Stomach (tissue), 9 donors: Measurements from ENCODE around the gene KLLN. TPM values are rescaled to one million over a fixed set of nuclear protein-coding genes. Genes with fewer than 3 reads are reported as not detected.
"Not testable (repeated sequence)": the region's sequence is repeated elsewhere in the genome, so short reads cannot be mapped to it uniquely, and the experiment has no call there.

ENCODE experiments used
- DNase-seq, 2 donors: peaks; one replicate each; pipeline versions ENCODE4 v3.0.0 to v3.0.0-alpha.2; 2013 to 2019
- H3K27ac ChIP-seq, 5 donors: fragments of 200-600 bp in 4 of 5; sonication (generic) in 4 of 5; one replicate each; pipeline ENCODE4 v1.5.1; 2013 to 2019; ENCODE audit warnings: mild to moderate bottlenecking in 1 of 5, moderate library complexity in 1 of 5
- H3K27me3 ChIP-seq, 3 donors: fragments of 200-600 bp; sonication (generic); one replicate each; pipeline ENCODE4 v1.5.1; 2017 to 2019; ENCODE audit warnings: mixed run types in 1 of 3
- H3K36me3 ChIP-seq, 4 donors: fragments of 200-600 bp; sonication (generic); 1 replicate in 3 of 4; 2 replicates in 1 of 4; pipeline ENCODE4 v1.5.1; 2016 to 2019
- H3K4me1 ChIP-seq, 4 donors: fragments of 200-600 bp; sonication (generic); one replicate each; pipeline ENCODE4 v1.5.1; 2016 to 2019
- H3K4me3 ChIP-seq, 4 donors: fragments of 200-600 bp; sonication (generic) in 3 of 4; one replicate each; pipeline ENCODE4 v1.5.1; 2016 to 2019; ENCODE audit warnings: mild to moderate bottlenecking in 1 of 4
- H3K9me3 ChIP-seq, 4 donors: fragments of 200-600 bp; sonication (generic); one replicate each; pipeline ENCODE4 v1.5.1; 2016 to 2019
- CTCF ChIP-seq, 7 experiments: fragments of 450-650 bp in 4 of 7; fragments of 200-600 bp in 3 of 7; sonication (generic) in 3 of 7; IDR thresholded peaks; one replicate each; pipeline ENCODE4 v1.5.1; 2016 to 2019; ENCODE audit warnings: antibody characterized with exemption in 7 of 7, control low read depth in 2 of 7, mild to moderate bottlenecking in 1 of 7
- EP300 ChIP-seq: sonication (generic); formaldehyde crosslinking; IDR thresholded peaks from one replicate; pipeline ENCODE4 v1.6.1; 2017; ENCODE audit warnings: antibody characterized with exemption
- POLR2A ChIP-seq, 4 donors: fragments of 450-650 bp; IDR thresholded peaks; one replicate each; pipeline ENCODE4 v1.6.1; 2016; ENCODE audit warnings: antibody characterized with exemption in 4 of 4, control low read depth in 2 of 4, mild to moderate bottlenecking in 1 of 4, moderate library complexity in 1 of 4
- POLR2AphosphoS5 ChIP-seq, 3 donors: sonication (generic); formaldehyde crosslinking; IDR thresholded peaks; one replicate each; pipeline ENCODE4 v1.6.1; 2016; ENCODE audit warnings: antibody characterized with exemption in 3 of 3
- WGBS, 5 donors: extraction: QIAGEN DNeasy Blood & Tissue Kit in 3 of 5; methylation state at CpG; one replicate each; pipeline versions ENCODE4 v1.1.5 to v1.1.7; 2013 to 2018; 5-methylcytosine and 5-hydroxymethylcytosine counted together
- intact Hi-C: fragments of 100-400 bp; cut with DNase I; formaldehyde crosslinking; loops from one replicate; pipeline ENCODE4 v1.15.1; 2023; ENCODE audit warnings: low total_unique reads
- polyA plus RNA-seq, 3 donors: library from polyadenylated mRNA; stranded (reverse); fragments of 200-250 nt; gene quantifications; one replicate each; pipeline ENCODE4 v1.2.3, GENCODE V29; 2013
- total RNA-seq, 5 donors: library from RNA; depleted of rRNA; stranded (reverse); fragments of >200 nt; gene quantifications; one replicate each; pipeline versions ENCODE4 v1.1.0 to v1.2.3, GENCODE V29; 2014 to 2016
- donor health status: healthy with polysubstance abuse.
- donor health status: Bipolar disorder and iron deficiency.
- donor health status: healthy.

Gene KLLN
- total and polyA plus RNA-seq, 8 donors = 0.18 to 0.37 (median 0.27) TPM; not detected in 4

DNA sequence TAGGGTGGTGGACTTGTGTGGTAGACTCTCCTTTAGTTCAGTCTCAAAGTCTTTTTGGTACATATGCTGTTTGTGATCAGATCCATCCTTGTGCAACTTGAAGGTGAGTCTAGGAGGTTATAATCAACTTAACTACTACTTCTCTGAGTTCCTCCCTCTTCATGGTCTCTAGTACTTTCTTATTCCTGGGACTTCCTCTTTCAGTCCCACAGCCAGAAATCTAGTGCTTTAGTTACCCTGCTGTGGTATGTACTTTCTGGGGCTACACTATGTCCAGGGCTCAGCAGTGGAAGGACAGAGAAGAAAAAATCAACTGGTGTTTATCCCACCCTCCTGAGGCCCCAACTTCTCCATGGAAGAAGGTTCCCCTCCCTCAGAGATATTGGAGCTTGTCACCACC is 25.9 kb downstream of the KLLN start:
- no peaks in the 10 kb centered on the region for H3K4me1 ChIP-seq
- intact Hi-C loops = no loop called here

DNA sequence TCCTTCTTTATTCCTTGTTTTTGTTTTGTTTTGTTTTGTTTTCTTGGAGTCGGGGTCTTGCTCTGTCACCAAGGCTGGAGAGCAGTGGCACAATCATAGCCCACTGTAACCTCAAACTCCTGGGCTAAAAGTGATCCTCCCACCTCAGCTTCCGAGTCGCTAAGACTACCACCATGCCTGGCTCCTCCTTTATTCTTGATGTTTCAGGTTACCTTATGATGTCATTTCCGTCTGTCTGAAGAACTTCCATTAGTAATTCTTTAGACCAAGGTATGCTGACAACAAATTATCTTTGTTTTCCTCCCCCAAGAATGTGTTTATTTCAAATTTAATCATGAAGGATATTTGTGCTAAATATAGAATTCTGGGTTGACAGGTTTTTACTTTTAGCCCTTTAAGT is 27.2 kb downstream of the KLLN start:
- no peak overlapping the region for H3K4me3 ChIP-seq
- no peaks in the 10 kb centered on the region for H3K36me3 ChIP-seq
- H3K4me1 ChIP-seq = no peaks in the 10 kb centered on the region
- no peaks in the 10 kb centered on the region for H3K27me3 ChIP-seq
- no peaks in the 10 kb centered on the region for H3K9me3 ChIP-seq
- H3K27ac ChIP-seq = no peak overlapping the region
- no peak for DNase-seq
- intact Hi-C loops = no loop called here
- WGBS, 5 donors = 87 to 96% (median 95%) methylated on average over 4 of the region's 4 CpGs
- TF ChIP-seq EP300 (no peak), CTCF (IDR thresholded peaks at IDR 0.05) (no peak), POLR2A (IDR thresholded peaks at IDR 0.05) (no peak), POLR2AphosphoS5 (IDR thresholded peaks at IDR 0.05) (no peak)

More for the DNA sequence above, 25.9 kb downstream of the KLLN start:
- H3K27ac ChIP-seq = no peak overlapping the region
- no peaks in the 10 kb centered on the region for H3K9me3 ChIP-seq
- H3K4me3 ChIP-seq = no peak overlapping the region
- TF ChIP-seq EP300 = no peak
- TF ChIP-seq CTCF (IDR thresholded peaks at IDR 0.05) = no peak
- no peak for TF ChIP-seq POLR2AphosphoS5 (IDR thresholded peaks at IDR 0.05)
- TF ChIP-seq POLR2A (IDR thresholded peaks at IDR 0.05) = no peak
- H3K36me3 ChIP-seq = no peaks in the 10 kb centered on the region
- no peak for DNase-seq
- H3K27me3 ChIP-seq = no peaks in the 10 kb centered on the region

DNA sequence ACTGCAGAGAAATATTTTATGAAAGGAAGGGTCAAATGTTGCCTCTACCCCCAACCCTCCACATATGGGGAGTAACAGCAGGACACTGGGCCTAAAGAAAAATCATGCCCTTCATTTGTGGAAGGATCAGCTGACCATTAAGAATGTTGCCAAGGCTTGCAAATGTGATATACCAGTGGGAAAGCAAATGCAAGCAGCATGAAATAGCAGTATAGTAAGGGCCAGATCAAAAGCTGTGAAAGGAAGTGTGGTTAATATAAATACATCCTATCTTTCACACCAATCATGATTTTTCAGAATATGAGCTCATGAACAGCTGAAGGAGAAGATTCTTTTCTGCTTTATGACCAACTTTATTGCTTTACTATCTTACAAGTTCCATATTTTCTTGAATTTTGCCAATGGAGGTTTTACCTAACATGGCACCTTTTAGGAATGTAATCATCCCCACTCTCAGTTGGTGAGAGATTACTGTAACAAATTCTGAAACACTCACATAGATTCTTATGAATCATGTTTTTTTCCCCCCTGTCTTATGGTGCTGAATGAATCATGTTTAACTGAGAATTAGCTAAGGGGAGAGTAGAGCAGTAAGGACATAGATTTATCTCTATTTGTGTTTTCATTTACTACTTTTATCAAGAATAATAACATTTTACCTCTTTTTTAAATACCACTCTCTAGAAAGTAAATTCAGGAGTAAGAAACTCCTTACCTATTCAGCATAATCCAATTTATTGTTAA is 33.2 kb downstream of the KLLN start:
- H3K4me1 ChIP-seq = no peaks in the 10 kb centered on the region
- TF ChIP-seq EP300 (no peak), CTCF (IDR thresholded peaks at IDR 0.05) (no peak), POLR2A (IDR thresholded peaks at IDR 0.05) (no peak), POLR2AphosphoS5 (IDR thresholded peaks at IDR 0.05) (no peak)
- no peak for DNase-seq
- H3K27me3 ChIP-seq = no peaks in the 10 kb centered on the region
- no peaks in the 10 kb centered on the region for H3K36me3 ChIP-seq
- H3K27ac ChIP-seq = no peak overlapping the region
- H3K4me3 ChIP-seq = no peak overlapping the region
- H3K9me3 ChIP-seq = no peaks in the 10 kb centered on the region
- intact Hi-C loops = no loop called here

- H3K36me3 ChIP-seq, H3K4me3 ChIP-seq, H3K4me1 ChIP-seq, H3K27ac ChIP-seq, intact Hi-C loops, H3K9me3 ChIP-seq, H3K27me3 ChIP-seq, DNase-seq: not testable (repeated sequence)
- 93 to 97% (median 95%) methylated on average over 4 of the region's 4 CpGs for WGBS, 5 donors
Measured at GRCh38 chr10:87829051-87829450, 34.3 kb downstream of the KLLN start.

DNA sequence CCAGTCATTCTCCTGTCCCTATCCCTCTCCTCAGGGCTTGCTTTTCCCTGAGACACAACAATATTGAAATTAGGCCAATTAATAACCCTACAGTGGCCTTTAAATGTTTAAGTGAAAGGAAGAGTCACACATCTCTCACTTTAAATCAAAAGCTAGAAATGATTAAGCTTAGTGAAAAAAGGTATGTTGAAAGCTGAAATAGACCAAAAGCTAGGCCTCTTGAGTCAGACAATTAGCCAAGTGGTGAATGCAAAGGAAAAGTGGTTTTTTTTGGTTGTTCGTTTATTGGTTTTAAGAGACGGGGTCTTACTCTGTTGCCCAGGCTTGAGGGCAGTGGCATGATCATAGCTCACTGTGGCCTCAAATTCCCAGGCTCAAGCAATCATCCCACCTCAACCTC is 35.7 kb downstream of the KLLN start:
- intact Hi-C loops = no loop called here
- H3K27ac ChIP-seq = no peak overlapping the region
- H3K4me3 ChIP-seq = no peak overlapping the region
- no peaks in the 10 kb centered on the region for H3K4me1 ChIP-seq
- H3K27me3 ChIP-seq = no peaks in the 10 kb centered on the region
- no peak for DNase-seq
- TF ChIP-seq EP300 (no peak), POLR2A (IDR thresholded peaks at IDR 0.05) (no peak), CTCF (IDR thresholded peaks at IDR 0.05) (no peak), POLR2AphosphoS5 (IDR thresholded peaks at IDR 0.05) (no peak)
- WGBS, 5 donors = 76 to 91% (median 85%) methylated on average over 2 of the region's 2 CpGs
- no peaks in the 10 kb centered on the region for H3K9me3 ChIP-seq
- H3K36me3 ChIP-seq = no peaks in the 10 kb centered on the region
